ENCODE data around the gene BST1.

DNA sequence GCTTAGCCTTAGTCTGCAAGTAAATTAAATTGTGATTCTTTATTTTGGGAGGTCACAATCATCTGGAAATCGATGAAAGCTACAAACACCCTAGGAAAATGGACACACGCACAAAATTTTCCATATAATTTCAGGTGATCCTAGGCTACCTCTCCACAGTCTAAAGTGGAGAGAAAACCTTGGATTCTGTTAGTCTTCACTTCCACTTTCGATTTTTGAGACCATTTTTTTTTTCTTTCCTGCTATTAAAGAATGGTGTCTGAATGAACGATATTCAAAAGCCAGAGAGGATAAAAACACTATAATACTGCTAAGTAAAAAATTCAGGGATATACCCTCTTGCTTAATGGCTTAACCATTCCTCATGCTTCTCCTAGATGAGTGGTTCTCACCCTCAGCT is 49.4 kb upstream of the BST1 start:
- TF ChIP-seq EZH2 (IDR thresholded peaks at IDR 0.05; ENCODE audit: insufficient read depth, poor library complexity, severe bottlenecking) (no peak), EZH2phosphoT487 (IDR thresholded peaks at IDR 0.05; ENCODE audit: insufficient read depth, low read depth) (no peak)
